DOHH2 (cell line): Measurements from ENCODE around the gene KIF9.
"Not testable (repeated sequence)": the region's sequence is repeated elsewhere in the genome, so short reads cannot be mapped to it uniquely, and the experiment has no call there.

ENCODE experiments used
- H3F3A ChIP-seq: fragments of 200-600 bp; sonication (generic), shearing (Covaris generic); 2 replicates; pipeline ENCODE4 v1.6.0; 2016; ENCODE audit warnings: antibody characterized with exemption, mild to moderate bottlenecking; ENCODE audit not compliant: control insufficient read depth, insufficient read depth
- H3K27ac ChIP-seq: fragments of 200-600 bp; sonication (generic); 2 replicates; pipeline ENCODE4 v1.5.1; 2014; ENCODE audit warnings: low read depth, mild to moderate bottlenecking, low read length, moderate library complexity
- H3K27me3 ChIP-seq: fragments of 200-600 bp; sonication (generic); 2 replicates; pipeline ENCODE4 v1.6.1; 2014; ENCODE audit warnings: mild to moderate bottlenecking, low read length, mixed read lengths; ENCODE audit not compliant: control insufficient read depth
- H3K36me3 ChIP-seq: fragments of 200-600 bp; sonication (generic); 2 replicates; pipeline ENCODE4 v1.6.1; 2014; ENCODE audit warnings: mild to moderate bottlenecking, low read length, moderate library complexity, mixed read lengths; ENCODE audit not compliant: control insufficient read depth
- H3K4me1 ChIP-seq: fragments of 200-600 bp; sonication (generic); 2 replicates; pipeline ENCODE4 v1.6.1; 2014; ENCODE audit warnings: mild to moderate bottlenecking, low read length, mixed read lengths; ENCODE audit not compliant: control insufficient read depth
- H3K4me2 ChIP-seq: fragments of 200-600 bp; sonication (generic); 2 replicates; pipeline ENCODE4 v1.6.0; 2014; ENCODE audit warnings: mild to moderate bottlenecking, low read length, moderate library complexity
- H3K4me3 ChIP-seq: fragments of 200-600 bp; sonication (generic); 2 replicates; pipeline ENCODE4 v1.5.1; 2014; ENCODE audit warnings: mild to moderate bottlenecking, low read length, mixed read lengths
- H3K79me2 ChIP-seq: fragments of 200-600 bp; sonication (generic); 2 replicates; pipeline ENCODE4 v1.6.1; 2014; ENCODE audit warnings: mild to moderate bottlenecking, low read length, mixed read lengths; ENCODE audit not compliant: control insufficient read depth
- H3K9me2 ChIP-seq: fragments of 200-600 bp; sonication (generic); replicated peaks from 2 replicates; pipeline ENCODE4 v1.6.1; 2014; ENCODE audit warnings: mild to moderate bottlenecking, low read length, mixed read lengths; ENCODE audit not compliant: control insufficient read depth
- H3K9me3 ChIP-seq: fragments of 200-600 bp; sonication (generic); 2 replicates; pipeline ENCODE4 v1.6.1; 2014; ENCODE audit warnings: antibody characterized with exemption, low read length, mixed read lengths; ENCODE audit not compliant: control insufficient read depth, insufficient read depth
- H4K20me1 ChIP-seq: fragments of 200-600 bp; sonication (generic); 2 replicates; pipeline ENCODE4 v1.6.0; 2014; ENCODE audit warnings: low read depth, mild to moderate bottlenecking, antibody characterized with exemption, low read length, moderate library complexity; ENCODE audit not compliant: control insufficient read depth, insufficient read depth
- CTCF ChIP-seq: fragments of 200-600 bp; sonication (generic); IDR thresholded peaks from one replicate; pipeline ENCODE4 v1.5.1; 2014; ENCODE audit warnings: antibody characterized with exemption, mild to moderate bottlenecking, low read depth, low read length; ENCODE audit not compliant: poor library complexity, severe bottlenecking
- EZH2phosphoT487 ChIP-seq: fragments of 200-600 bp; sonication (generic); IDR thresholded peaks from 2 replicates; pipeline ENCODE4 v1.6.1; 2017; ENCODE audit warnings: borderline replicate concordance, mild to moderate bottlenecking, antibody characterized with exemption, low read length, moderate library complexity, mixed read lengths

Gene KIF9

GRCh38 chr3:47314056-47314764 lies 31.6 kb upstream of the KIF9 start:
- H3K27ac ChIP-seq = no peak overlapping the region
- no peaks in the 10 kb centered on the region for H3K9me3 ChIP-seq
- no peak overlapping the region for H3K4me3 ChIP-seq
- H3K9me2 ChIP-seq = no peaks in the 10 kb centered on the region
- no peaks in the 10 kb centered on the region for H4K20me1 ChIP-seq
- H3K4me1 ChIP-seq = no peaks in the 10 kb centered on the region
- H3K36me3 ChIP-seq = peaks cover 6% of the 10 kb centered on the region; the same call in 1 of the 2 replicates
- H3K4me2 ChIP-seq = no peak overlapping the region
- peaks cover 33% of the 10 kb centered on the region for H3K79me2 ChIP-seq
- H3K27me3 ChIP-seq = no peaks in the 10 kb centered on the region
- TF ChIP-seq CTCF (no peak), EZH2phosphoT487 (no peak)
- H3F3A ChIP-seq = peaks cover 6% of the 10 kb centered on the region

GRCh38 chr3:47313341-47314055 lies 30.9 kb upstream of the KIF9 start:
- no peaks in the 10 kb centered on the region for H4K20me1 ChIP-seq
- H3K4me1 ChIP-seq = no peaks in the 10 kb centered on the region
- H3K9me3 ChIP-seq = no peaks in the 10 kb centered on the region
- H3K27me3 ChIP-seq = no peaks in the 10 kb centered on the region
- H3K27ac ChIP-seq = no peak overlapping the region
- peaks cover 6% of the 10 kb centered on the region for H3F3A ChIP-seq
- H3K36me3 ChIP-seq = 0 out of 2 replicates have a peak, but pooled peaks cover 3% of the 10 kb centered on the region
- H3K4me2 ChIP-seq = no peak overlapping the region
- no peak overlapping the region for H3K4me3 ChIP-seq
- TF ChIP-seq EZH2phosphoT487 (no peak), CTCF (no peak)
- H3K9me2 ChIP-seq = no peaks in the 10 kb centered on the region
- H3K79me2 ChIP-seq = peaks cover 33% of the 10 kb centered on the region

DNA sequence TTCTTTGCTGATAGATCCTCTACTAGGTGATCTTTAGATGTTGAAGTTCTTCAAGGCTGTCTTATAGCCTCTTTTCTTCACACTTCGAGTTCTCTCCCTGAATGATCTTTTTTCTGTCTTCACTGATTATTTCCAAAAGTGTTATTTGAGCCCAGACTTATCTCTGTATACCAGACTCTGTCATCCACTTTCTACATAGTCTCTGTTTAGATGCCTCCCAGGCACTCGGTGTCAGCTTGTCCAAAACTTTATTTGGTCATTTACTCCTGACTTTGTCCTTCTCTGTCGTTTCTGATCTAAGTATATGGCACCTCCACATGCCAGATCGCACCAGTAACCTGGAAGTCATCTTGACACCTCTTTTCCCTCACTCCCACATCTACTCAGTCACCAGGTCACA lies 27.8 kb upstream of the KIF9 start:
- Histone ChIP-seq H3K36me3 (peaks cover 2% of the 10 kb centered on the region), H3K27ac (no peak overlapping the region), H3K4me3 (no peak overlapping the region), H3K27me3 (no peaks in the 10 kb centered on the region), H4K20me1 (no peaks in the 10 kb centered on the region), H3F3A (no peaks in the 10 kb centered on the region), H3K4me2 (no peak overlapping the region), H3K4me1 (peaks cover 6% of the 10 kb centered on the region), H3K79me2 (peaks cover 53% of the 10 kb centered on the region), H3K9me2 (no peaks in the 10 kb centered on the region), H3K9me3 (no peaks in the 10 kb centered on the region)
- TF ChIP-seq CTCF = no peak
- TF ChIP-seq EZH2phosphoT487 = no peak

DNA sequence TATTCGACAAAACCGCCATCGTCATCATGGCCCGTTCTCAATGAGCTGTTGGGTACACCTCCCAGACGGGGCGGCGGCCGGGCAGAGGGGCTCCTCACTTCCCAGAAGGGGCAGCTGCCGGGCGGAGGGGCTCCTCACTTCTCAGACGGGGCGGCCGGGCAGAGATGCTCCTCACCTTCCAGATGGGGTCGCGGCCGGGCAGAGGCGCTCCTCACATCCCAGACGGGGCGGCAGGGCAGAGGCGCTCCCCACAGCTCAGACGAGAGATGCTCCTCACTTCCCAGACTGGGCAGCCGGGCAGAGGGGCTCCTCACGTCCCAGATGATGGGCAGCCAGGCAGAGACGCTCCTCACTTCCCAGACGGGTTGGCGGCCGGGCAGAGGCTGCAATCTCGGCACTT lies 26.6 kb upstream of the KIF9 start:
- H3K9me2 ChIP-seq, H3K9me3 ChIP-seq, H3K4me2 ChIP-seq, H3K27ac ChIP-seq, H3K36me3 ChIP-seq, H3F3A ChIP-seq, H3K4me1 ChIP-seq, H3K27me3 ChIP-seq, H3K4me3 ChIP-seq, H4K20me1 ChIP-seq: not testable (repeated sequence)
- H3K79me2 ChIP-seq = peaks cover 56% of the 10 kb centered on the region
